Inflammatory macrophage treated with lipopolysaccharide for 4 hours (primary cell): ENCODE data around the gene MORC2.

Source experiments
- DNase-seq: peaks from one replicate; pipeline ENCODE4 v3.0.0-alpha.2; 2020

MORC2 gene

GRCh38 chr22:30968015-30968923 lies at the start of gene MORC2:
Gene MORC2, minus strand, starts transcription at chr22:30968774. Its CDS starts 885 bp downstream, at chr22:30967889.
- peak; percentile 46 for DNase-seq

- no peak for DNase-seq
These were observed 37.0 kb upstream of the MORC2 start for GRCh38 chr22:31005535-31005934.

- DNase-seq: no peak
These were observed 32.7 kb upstream of the MORC2 start for GRCh38 chr22:31001124-31001770.

GRCh38 chr22:30998329-30998728 lies 29.8 kb upstream of the MORC2 start:
- no peak for DNase-seq

GRCh38 chr22:30996462-30996861 lies 27.9 kb upstream of the MORC2 start:
- DNase-seq: peak; percentile 35

GRCh38 chr22:30994960-30995359 lies 26.4 kb upstream of the MORC2 start:
- DNase-seq: no peak

GRCh38 chr22:30992565-30992964 lies 24.0 kb upstream of the MORC2 start:
- DNase-seq: no peak

GRCh38 chr22:30990690-30991089 lies 22.1 kb upstream of the MORC2 start:
- no peak for DNase-seq

- DNase-seq: peak; percentile 61
These were observed 20.9 kb upstream of the MORC2 start for GRCh38 chr22:30989474-30989873.

- no peak for DNase-seq
These were observed 17.1 kb upstream of the MORC2 start for GRCh38 chr22:30985561-30986208.

- no peak for DNase-seq
These were observed 15.7 kb upstream of the MORC2 start for GRCh38 chr22:30984317-30984716.

GRCh38 chr22:30982512-30982911 lies 13.9 kb upstream of the MORC2 start:
- no peak for DNase-seq

- DNase-seq: no peak
These were observed 11.4 kb upstream of the MORC2 start for GRCh38 chr22:30979932-30980331.

- DNase-seq: no peak
These were observed 9.9 kb upstream of the MORC2 start for GRCh38 chr22:30978304-30978962.

GRCh38 chr22:30970356-30970746 lies 1.8 kb upstream of the MORC2 start:
- DNase-seq: no peak

- DNase-seq: peak; percentile 46
These were observed 1.2 kb upstream of the MORC2 start for GRCh38 chr22:30969532-30970355.

GRCh38 chr22:30968924-30969531 lies 454 bp upstream of the MORC2 start, which contains the start of gene TUG1:
Gene TUG1, plus strand, starts transcription at chr22:30969265.
- DNase-seq: peak; percentile 99

- no peak for DNase-seq
These were observed 3.7 kb downstream of the MORC2 start for GRCh38 chr22:30964858-30965257.

- no peak for DNase-seq
These were observed 13.4 kb downstream of the MORC2 start for GRCh38 chr22:30955153-30955552.

- no peak for DNase-seq
These were observed 15.4 kb downstream of the MORC2 start for GRCh38 chr22:30953206-30953605.

GRCh38 chr22:30949934-30950660 lies 18.5 kb downstream of the MORC2 start:
- no peak for DNase-seq
